ENCODE measurements around the gene TRABD2A.
A peak's percentile ranks its signal among the peaks of the same experiment; 100 is the strongest.

The TRABD2A gene

GRCh38 chr2:84911135-84911678 is 30.3 kb upstream of the TRABD2A start:
- H3K27me3 Mint-ChIP-seq: peaks cover 2% of the 10 kb centered on the region
- H3K36me3 Mint-ChIP-seq: peaks cover 33% of the 10 kb centered on the region
- peaks cover 49% of the 10 kb centered on the region for H3K4me1 Mint-ChIP-seq
- H3K27ac Mint-ChIP-seq: no peak overlapping the region
- no peak overlapping the region for H3K4me3 Mint-ChIP-seq
- DNase-seq: no peak
- CTCF ChIA-PET: interaction anchor here (1.8 kb wide), 1 partner anchor 15 kb away, joined by 7 read pairs; no protein-coding TSS in a partner anchor
- H3K9me3 Mint-ChIP-seq: peaks cover 16% of the 10 kb centered on the region

GRCh38 chr2:84908948-84909713 is 28.2 kb upstream of the TRABD2A start:
- Mint-ChIP-seq H3K4me1 (peaks cover 52% of the 10 kb centered on the region), H3K9me3 (peaks cover 16% of the 10 kb centered on the region), H3K36me3 (peaks cover 37% of the 10 kb centered on the region), H3K27me3 (peaks cover 5% of the 10 kb centered on the region), H3K4me3 (peak overlapping the region; percentile 94), H3K27ac (peak overlapping the region; percentile 97)
- CTCF ChIA-PET: interaction anchor here (1.0 to 3.6 kb wide), 2 partner anchors 17 to 34 kb away, joined by 3 to 60 read pairs; no protein-coding TSS in a partner anchor
- peak; percentile 74 for DNase-seq

DNA sequence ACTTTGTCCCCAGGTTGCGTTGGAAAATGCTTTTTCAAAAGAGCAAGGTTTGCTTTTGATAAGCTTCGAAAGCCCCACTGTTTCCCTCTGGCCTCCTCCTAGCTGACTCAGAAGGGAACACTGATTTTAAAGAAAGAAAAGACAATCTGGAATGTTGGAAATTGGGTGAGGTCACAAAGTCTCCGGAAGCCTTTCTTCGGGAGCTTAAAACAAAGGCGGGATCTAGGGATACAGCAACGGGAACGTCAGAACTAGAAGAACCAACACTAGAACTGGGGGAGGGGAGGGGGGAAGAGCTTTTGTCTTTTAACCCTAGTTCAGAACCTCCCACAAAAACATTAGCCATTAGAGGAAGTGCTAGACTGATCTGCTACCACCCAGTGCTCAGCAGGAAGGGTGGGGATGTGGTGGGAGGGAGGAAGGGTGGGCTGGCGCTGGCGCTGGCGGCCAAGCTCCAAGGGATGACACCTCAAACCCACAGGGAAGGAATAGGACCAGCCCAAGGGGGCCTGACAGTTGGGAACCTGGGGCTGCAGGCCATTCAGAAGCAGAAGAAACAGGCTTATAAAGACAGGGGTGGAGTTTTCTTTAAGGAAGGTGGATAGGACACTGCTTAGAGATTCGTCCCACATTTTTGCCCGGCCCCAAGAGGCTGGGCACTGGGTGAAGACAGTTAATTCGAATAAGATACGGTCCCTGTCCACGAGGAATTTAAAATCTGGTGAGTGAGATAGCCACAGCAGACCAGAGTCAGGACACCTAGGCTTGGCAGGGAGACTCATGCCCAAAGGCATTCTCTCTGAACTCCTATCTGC is 26.2 kb upstream of the TRABD2A start:
- Mint-ChIP-seq H3K27me3 (peaks cover 5% of the 10 kb centered on the region), H3K27ac (peak overlapping the region; percentile 97), H3K4me3 (peak overlapping the region; percentile 94), H3K4me1 (peaks cover 66% of the 10 kb centered on the region), H3K9me3 (peaks cover 18% of the 10 kb centered on the region), H3K36me3 (peaks cover 40% of the 10 kb centered on the region)
- DNase-seq: peak; percentile 83
- CTCF ChIA-PET: interaction anchor here (0.7 to 3.6 kb wide), 9 partner anchors 9 to 110 kb away, joined by 3 to 60 read pairs (median 5); partner anchors contain the start of gene TRABD2A

GRCh38 chr2:84906108-84906899 is 25.4 kb upstream of the TRABD2A start:
- peaks cover 20% of the 10 kb centered on the region for H3K9me3 Mint-ChIP-seq
- peak overlapping the region; percentile 94 for H3K4me3 Mint-ChIP-seq
- CTCF ChIA-PET: interaction anchor here (0.7 to 3.6 kb wide), 9 partner anchors 8 to 111 kb away, joined by 3 to 60 read pairs (median 5); partner anchors contain the start of gene TRABD2A
- H3K27me3 Mint-ChIP-seq: peaks cover 5% of the 10 kb centered on the region
- peaks cover 63% of the 10 kb centered on the region for H3K4me1 Mint-ChIP-seq
- peak; percentile 83 for DNase-seq
- peak overlapping the region; percentile 97 for H3K27ac Mint-ChIP-seq
- peaks cover 43% of the 10 kb centered on the region for H3K36me3 Mint-ChIP-seq

DNA sequence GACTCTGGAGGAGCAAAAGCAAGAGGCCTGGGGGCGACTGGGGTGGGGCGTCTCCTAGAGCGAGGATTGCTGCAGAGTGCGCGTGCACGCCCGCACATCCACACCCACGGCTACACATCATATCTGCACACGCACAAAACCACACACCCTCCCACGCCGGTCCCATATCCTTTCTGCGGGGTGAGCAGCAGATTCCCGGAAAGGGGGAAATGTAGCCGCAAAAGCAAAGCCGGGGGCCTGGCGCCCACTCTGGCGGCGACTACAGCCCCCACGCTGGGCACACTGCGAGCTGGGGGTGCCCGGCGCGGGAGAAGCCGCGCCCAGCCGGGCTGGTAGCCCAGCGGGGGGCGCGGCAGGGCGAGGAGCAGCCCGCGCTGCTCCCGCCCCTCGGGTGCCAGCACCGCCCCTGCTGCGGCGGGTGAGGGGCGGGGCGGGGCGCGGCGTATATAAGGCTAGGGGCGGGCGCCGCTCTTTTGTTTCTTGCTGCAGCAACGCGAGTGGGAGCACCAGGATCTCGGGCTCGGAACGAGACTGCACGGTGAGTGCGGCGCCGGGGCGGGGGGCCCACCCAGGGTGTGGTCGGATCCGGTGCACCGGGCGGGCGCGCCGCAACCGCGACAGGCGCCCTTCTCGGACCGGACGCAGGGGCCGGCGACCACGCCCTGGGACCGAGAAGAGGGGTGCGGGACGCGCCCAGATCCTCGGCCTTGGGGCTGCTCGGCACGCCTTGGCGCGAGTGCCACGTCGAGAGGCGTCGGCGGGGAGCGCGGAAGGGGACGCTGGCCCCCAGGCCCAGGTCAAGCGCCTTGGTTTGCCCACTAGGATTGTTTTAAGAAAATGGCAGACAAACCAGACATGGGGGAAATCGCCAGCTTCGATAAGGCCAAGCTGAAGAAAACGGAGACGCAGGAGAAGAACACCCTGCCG is 24.6 kb upstream of the TRABD2A start, which contains the start of gene TMSB10:
Gene TMSB10 (plus strand): TSS at position 476 of the 927 bp plus-strand sequence.
- Mint-ChIP-seq H3K4me1 (peaks cover 67% of the 10 kb centered on the region), H3K36me3 (peaks cover 43% of the 10 kb centered on the region)
- CTCF ChIA-PET: interaction anchor here (1.3 to 3.6 kb wide), 6 partner anchors 14 to 25 kb away, joined by 5 to 60 read pairs (median 15); partner anchors contain the start of gene TRABD2A

GRCh38 chr2:84904717-84905174 is 23.9 kb upstream of the TRABD2A start:
- H3K27ac Mint-ChIP-seq: peak overlapping the region; percentile 94
- H3K36me3 Mint-ChIP-seq: peaks cover 38% of the 10 kb centered on the region
- peak overlapping the region; percentile 84 for H3K4me3 Mint-ChIP-seq
- CTCF ChIA-PET: interaction anchor here (1.3 to 3.4 kb wide), 3 partner anchors 15 to 22 kb away, joined by 5 to 19 read pairs (median 7); no protein-coding TSS in a partner anchor
- peaks cover 66% of the 10 kb centered on the region for H3K4me1 Mint-ChIP-seq
- peak; percentile 65 for DNase-seq
- peaks cover 5% of the 10 kb centered on the region for H3K27me3 Mint-ChIP-seq
- peaks cover 13% of the 10 kb centered on the region for H3K9me3 Mint-ChIP-seq

More for the DNA sequence above, 24.6 kb upstream of the TRABD2A start, which contains the start of gene TMSB10:
- peaks cover 17% of the 10 kb centered on the region for H3K9me3 Mint-ChIP-seq
- DNase-seq: peak; percentile 93
- peak within 1 kb of the TSS; percentile 94 for H3K4me3 Mint-ChIP-seq
- H3K27ac Mint-ChIP-seq: peak within 1 kb of the TSS; percentile 97
- H3K27me3 Mint-ChIP-seq: peaks cover 5% of the 10 kb centered on the region

DNA sequence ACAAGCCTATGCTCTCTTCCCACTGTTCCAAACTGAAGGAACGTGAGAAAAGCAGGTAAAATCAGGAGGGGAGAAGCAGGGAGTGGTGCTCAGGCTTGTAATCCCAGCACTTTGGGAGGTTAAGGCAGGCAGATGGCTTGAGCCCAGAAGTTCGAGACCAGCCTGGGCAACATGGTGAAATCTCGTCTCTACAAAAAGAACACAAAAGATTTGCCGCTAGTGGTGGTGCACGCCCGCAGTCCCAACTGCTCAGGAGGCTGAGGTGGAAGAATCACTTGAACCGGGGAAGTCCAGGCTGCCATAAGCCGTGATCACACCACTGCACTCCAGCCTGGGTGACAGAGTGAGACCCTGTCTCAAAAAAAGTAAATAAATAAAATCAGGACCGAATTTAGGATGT is 23.3 kb upstream of the TRABD2A start:
- H3K36me3 Mint-ChIP-seq: peaks cover 32% of the 10 kb centered on the region
- DNase-seq: peak; percentile 22
- peak overlapping the region; percentile 84 for H3K4me3 Mint-ChIP-seq
- H3K27ac Mint-ChIP-seq: peak overlapping the region; percentile 94
- H3K4me1 Mint-ChIP-seq: peaks cover 66% of the 10 kb centered on the region
- peaks cover 5% of the 10 kb centered on the region for H3K27me3 Mint-ChIP-seq
- CTCF ChIA-PET: interaction anchor here (1.3 to 3.4 kb wide), 3 partner anchors 16 to 21 kb away, joined by 5 to 19 read pairs (median 7); no protein-coding TSS in a partner anchor
- H3K9me3 Mint-ChIP-seq: peaks cover 7% of the 10 kb centered on the region

- peaks cover 5% of the 10 kb centered on the region for H3K9me3 Mint-ChIP-seq
- peaks cover 5% of the 10 kb centered on the region for H3K27me3 Mint-ChIP-seq
- peaks cover 25% of the 10 kb centered on the region for H3K36me3 Mint-ChIP-seq
- no peak overlapping the region for H3K27ac Mint-ChIP-seq
- CTCF ChIA-PET: interaction anchor here (1.2 to 1.7 kb wide), 2 partner anchors 23 to 24 kb away, joined by 4 to 7 read pairs; no protein-coding TSS in a partner anchor
- DNase-seq: no peak
- no peak overlapping the region for H3K4me3 Mint-ChIP-seq
- H3K4me1 Mint-ChIP-seq: peaks cover 66% of the 10 kb centered on the region
These were observed 21.6 kb upstream of the TRABD2A start for GRCh38 chr2:84902526-84902925.

GRCh38 chr2:84901593-84902120 is 20.8 kb upstream of the TRABD2A start:
- CTCF ChIA-PET: interaction anchor here (1.7 kb wide), 1 partner anchor 24 kb away, joined by 7 read pairs; no protein-coding TSS in a partner anchor

DNA sequence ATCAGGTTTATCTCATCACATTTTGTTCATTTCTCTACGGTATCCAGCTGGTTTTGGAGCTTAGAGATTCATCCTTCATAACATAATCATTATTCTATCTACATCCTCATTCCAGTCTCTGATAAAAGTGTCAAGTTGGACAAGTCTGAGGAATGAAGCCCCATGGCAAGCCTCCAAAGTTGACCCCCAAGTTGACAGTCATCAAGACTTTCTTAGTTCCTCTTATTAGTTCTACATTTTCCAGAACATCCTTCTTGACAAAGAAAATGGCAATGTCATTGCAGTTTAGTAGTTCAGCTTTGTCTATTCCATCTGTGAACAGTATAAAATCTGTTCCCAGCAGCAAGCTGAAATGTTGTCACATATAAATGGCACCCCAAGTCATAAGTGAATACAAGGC is 20.1 kb upstream of the TRABD2A start:
- no peak overlapping the region for H3K27ac Mint-ChIP-seq
- CTCF ChIA-PET: interaction anchor here (0.8 to 1.7 kb wide), 2 partner anchors 14 to 25 kb away, joined by 3 to 7 read pairs; no protein-coding TSS in a partner anchor

More at GRCh38 chr2:84901593-84902120, 20.8 kb upstream of the TRABD2A start:
- H3K36me3 Mint-ChIP-seq: peaks cover 17% of the 10 kb centered on the region
- peaks cover 5% of the 10 kb centered on the region for H3K9me3 Mint-ChIP-seq
- no peak overlapping the region for H3K4me3 Mint-ChIP-seq
- H3K27me3 Mint-ChIP-seq: peaks cover 5% of the 10 kb centered on the region
- peaks cover 66% of the 10 kb centered on the region for H3K4me1 Mint-ChIP-seq
- H3K27ac Mint-ChIP-seq: no peak overlapping the region
- DNase-seq: peak; percentile 2

DNA sequence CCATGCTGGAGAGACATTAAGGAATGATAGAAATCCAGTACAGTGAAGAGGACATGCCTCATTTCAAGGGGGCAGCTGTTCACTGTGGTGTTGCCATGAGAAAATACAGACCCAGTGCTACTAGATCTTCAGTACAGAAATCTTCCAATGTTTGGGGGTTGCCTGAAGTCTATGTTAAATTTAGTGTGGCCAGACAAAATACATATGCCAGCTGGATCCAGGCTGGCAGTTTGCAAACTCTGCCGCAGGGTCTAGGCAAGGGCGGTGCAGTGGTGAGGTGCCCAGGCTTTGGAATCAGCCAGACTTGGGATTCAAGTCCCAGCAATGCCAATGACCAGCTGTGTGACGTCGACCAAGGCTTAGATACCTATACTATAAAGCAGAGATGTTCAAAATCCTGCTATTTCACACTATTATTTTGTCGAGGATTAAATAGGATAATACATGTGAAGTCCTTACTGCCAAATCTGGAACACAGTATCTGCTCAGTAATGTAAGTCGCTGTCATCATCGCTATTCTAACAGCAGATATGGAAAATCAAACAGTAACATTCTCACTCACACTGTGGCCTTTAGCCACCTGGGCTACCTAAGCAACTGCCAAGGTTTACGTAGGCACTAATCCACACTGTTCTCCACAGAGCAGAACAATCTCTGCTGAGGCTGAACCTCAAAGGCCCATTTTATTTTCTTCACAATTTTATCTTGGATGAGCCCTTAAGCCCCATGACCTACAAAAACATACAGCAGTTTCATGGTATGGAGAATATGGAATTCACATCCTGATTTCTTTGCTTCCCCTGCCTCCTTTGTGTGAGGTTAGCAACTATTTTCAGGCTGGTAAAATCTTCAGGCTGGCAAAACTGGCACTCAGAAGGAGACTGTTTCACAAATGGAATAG is 18.7 kb upstream of the TRABD2A start:
- Mint-ChIP-seq H3K4me3 (no peak overlapping the region), H3K36me3 (peaks cover 8% of the 10 kb centered on the region), H3K27me3 (no peaks in the 10 kb centered on the region), H3K9me3 (peaks cover 5% of the 10 kb centered on the region), H3K27ac (peak overlapping the region; percentile 50), H3K4me1 (peaks cover 85% of the 10 kb centered on the region)
- no peak for DNase-seq
- CTCF ChIA-PET: interaction anchor here (0.8 to 1.6 kb wide), 3 partner anchors 12 to 26 kb away, joined by 4 to 6 read pairs (median 5); no protein-coding TSS in a partner anchor

More for the DNA sequence above, 20.1 kb upstream of the TRABD2A start:
- Mint-ChIP-seq H3K36me3 (peaks cover 10% of the 10 kb centered on the region), H3K27me3 (peaks cover under 1% of the 10 kb centered on the region), H3K4me3 (no peak overlapping the region), H3K4me1 (peaks cover 73% of the 10 kb centered on the region), H3K9me3 (peaks cover 5% of the 10 kb centered on the region)
- no peak for DNase-seq
